Dermis blood vessel endothelial cell (primary cell): ENCODE measurements around the gene BCL2. TPM values are rescaled to one million over a fixed set of nuclear protein-coding genes. Genes with fewer than 3 reads are reported as not detected.

ENCODE experiments used
- DNase-seq: peaks from one replicate; pipeline ENCODE4 v3.0.0; 2010
- total RNA-seq: library from RNA; depleted of rRNA; stranded (reverse); fragments of >200 nt; gene quantifications from 2 replicates; pipeline ENCODE4 v1.2.3, GENCODE V29; 2014

Gene BCL2
- total RNA-seq, 1 donor from 2014 or later = 1.4 TPM

DNA sequence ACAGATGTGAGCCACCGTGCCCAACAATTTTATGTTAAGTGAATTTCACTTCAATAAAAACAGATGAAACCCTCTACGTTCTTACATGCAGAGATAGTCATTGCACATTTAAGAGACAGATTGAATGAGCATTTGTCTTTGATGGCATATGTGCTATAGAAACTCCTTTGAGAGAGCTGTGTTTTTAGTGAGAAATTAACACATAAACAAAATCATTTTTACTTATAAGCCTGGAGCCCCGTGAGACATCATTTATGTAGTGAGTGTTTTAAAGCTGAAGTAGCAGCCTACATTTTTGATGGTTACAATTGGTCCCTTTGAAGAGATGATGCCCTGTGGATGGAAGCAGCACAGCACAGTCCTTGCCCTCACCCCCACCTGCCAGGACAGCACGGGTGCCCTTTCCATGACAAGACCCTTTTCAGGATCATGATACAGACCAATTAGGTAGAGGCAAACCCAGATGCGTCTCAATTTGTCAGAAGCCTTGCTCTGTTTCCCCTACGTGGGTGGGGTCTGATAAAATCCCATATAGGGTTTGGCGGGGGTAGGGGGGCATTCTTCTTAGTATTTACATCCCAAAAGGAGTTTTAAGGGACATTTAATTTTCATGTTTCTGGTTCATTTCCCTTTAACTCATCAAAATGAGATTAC is 237.1 kb downstream of the BCL2 start:
- no peak for DNase-seq

DNA sequence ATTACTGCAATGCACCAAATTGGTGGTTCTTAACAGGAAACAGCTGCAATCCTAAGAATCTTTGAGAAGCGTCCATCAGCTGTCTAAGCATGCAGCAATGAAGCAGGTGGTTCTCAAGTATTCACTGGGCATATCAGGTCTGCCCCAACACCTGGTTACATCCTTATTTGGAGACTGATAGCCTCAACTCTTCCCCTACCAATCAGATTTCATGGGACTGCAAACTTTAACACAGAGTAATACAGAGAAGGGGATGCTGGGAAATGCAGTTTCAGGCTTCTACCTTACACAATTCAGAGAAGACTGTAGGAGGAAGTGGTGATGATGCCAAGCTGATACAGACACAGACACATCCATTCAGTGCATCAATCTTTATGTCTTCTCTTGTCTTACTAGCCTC is 240.5 kb downstream of the BCL2 start:
- no peak for DNase-seq

DNA sequence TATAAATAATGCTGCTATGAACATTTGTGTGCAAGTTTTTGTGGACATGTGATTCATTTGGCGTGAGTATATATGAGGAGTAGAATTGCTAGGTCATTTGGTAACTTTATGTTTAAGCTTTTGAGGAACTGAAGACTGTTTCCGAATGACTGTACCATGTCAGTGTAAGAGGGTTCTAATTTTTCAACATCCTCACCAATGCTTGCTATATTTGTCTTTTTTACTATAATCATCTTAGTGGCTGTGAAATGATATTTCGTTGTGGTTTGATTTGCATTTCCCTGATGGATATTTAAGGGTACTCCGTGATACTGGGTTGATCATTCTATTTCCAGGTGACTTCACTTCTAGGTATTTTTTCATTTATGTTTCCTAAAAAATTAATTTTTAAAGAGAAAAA is 241.1 kb downstream of the BCL2 start:
- no peak for DNase-seq

DNA sequence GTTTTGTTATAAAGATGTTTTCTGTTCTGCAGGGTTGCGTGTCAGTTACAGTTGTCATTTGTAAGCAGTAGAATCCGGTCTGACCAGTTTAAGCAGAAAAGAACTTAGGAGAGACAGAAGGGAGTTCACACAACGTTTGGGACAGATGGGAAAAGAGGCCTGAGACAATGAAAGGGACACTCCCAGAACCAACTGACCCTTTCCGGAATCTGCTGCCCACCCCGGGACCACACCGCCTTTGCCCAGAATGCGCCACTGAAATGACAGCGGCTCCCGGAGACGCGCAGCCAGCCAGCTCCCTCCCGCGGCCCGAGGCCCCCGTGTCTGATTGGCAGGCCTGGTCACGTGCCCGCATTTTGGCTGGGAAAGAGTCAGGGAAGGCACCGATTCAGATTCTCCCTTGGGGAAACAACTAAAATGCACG is 244.6 kb downstream of the BCL2 start:
- DNase-seq = peak; percentile 52

DNA sequence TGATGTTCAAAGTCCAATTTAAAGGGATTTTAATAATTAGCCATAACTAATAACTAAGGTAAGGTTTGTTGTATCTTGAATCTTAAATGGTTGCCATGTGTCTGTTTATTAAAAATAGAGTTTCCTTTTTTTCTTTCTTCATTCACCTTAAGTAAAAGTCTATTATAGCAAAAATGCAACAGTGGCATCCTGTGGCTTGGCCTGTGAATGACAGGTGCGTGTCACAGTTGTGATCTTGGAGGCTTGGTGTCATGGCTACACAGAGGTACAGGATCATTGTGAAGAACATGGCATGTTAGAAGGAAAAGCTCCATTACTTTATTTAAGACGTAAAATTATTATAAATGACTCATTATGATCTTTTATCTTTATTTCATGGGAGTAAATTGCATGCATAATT is 246.1 kb downstream of the BCL2 start:
- no peak for DNase-seq

Other genes starting within 250 kb of the BCL2 start
- gene KDSR, start 47.4 kb upstream of the BCL2 start, total RNA-seq = 26.5 and 34.9 TPM in 2 replicates
- gene VPS4B, start 102.7 kb upstream of the BCL2 start, total RNA-seq = 55.3 and 59.1 TPM in 2 replicates
- gene SERPINB5, start 157.2 kb upstream of the BCL2 start, total RNA-seq = 0.05 and 0.51 TPM in 2 replicates
- not detected in 2 replicates for gene SERPINB12, start 222.6 kb upstream of the BCL2 start, total RNA-seq